Fibroblast of the aortic adventitia (primary cell): ENCODE measurements around the gene HOMER3. TPM values are rescaled to one million over a fixed set of nuclear protein-coding genes. Genes with fewer than 3 reads are reported as not detected.
A peak's percentile ranks its signal among the peaks of the same experiment; 100 is the strongest.

Experiments
- DNase-seq: peaks from one replicate; pipeline ENCODE4 v3.0.0-alpha.2; 2010; ENCODE audit warnings: low read depth
- H3K4me3 ChIP-seq: 2 replicates; pipeline ENCODE4 v1.5.1; 2011; ENCODE audit warnings: low read depth, mild to moderate bottlenecking, control low read depth, low read length, moderate library complexity
- total RNA-seq: library from RNA; depleted of rRNA; stranded (reverse); fragments of >200 nt; gene quantifications from 2 replicates; pipeline ENCODE4 v1.2.3, GENCODE V29; 2012; ENCODE audit warnings: low replicate concordance
- TF ChIP-seq, protein P1 (sequence below): IDR thresholded peaks from 2 replicates; pipeline ENCODE4 v1.5.1; 2011; ENCODE audit warnings: mild to moderate bottlenecking, low read length, control low read depth, inconsistent platforms; ENCODE audit not compliant: insufficient read depth

Gene HOMER3
- total RNA-seq, 1 donor = 68.7 TPM

DNA sequence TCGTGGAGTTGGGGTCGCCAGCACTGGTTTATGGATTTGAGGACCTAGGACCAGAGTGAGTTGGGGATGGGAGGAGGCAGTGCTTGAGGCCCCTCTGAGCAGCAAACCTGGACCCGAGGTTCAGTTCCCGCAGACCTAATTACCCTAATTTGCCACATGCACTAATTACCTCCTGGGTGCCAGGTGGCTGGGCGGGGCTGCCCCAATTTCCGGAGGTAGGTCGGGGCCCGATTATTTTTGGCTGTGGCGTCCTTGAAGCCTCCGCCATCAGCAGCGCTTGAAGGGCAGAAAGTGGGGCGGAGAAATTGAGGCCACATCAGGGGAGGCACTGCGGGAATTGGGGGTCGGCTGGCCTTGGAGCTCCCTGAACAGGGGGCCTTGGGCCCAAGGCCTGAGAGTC lies 5.9 kb upstream of the HOMER3 start:
- H3K4me3 ChIP-seq = no peak overlapping the region
- TF ChIP-seq, protein P1, sequence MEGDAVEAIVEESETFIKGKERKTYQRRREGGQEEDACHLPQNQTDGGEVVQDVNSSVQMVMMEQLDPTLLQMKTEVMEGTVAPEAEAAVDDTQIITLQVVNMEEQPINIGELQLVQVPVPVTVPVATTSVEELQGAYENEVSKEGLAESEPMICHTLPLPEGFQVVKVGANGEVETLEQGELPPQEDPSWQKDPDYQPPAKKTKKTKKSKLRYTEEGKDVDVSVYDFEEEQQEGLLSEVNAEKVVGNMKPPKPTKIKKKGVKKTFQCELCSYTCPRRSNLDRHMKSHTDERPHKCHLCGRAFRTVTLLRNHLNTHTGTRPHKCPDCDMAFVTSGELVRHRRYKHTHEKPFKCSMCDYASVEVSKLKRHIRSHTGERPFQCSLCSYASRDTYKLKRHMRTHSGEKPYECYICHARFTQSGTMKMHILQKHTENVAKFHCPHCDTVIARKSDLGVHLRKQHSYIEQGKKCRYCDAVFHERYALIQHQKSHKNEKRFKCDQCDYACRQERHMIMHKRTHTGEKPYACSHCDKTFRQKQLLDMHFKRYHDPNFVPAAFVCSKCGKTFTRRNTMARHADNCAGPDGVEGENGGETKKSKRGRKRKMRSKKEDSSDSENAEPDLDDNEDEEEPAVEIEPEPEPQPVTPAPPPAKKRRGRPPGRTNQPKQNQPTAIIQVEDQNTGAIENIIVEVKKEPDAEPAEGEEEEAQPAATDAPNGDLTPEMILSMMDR = no peak
- no peak for DNase-seq

DNA sequence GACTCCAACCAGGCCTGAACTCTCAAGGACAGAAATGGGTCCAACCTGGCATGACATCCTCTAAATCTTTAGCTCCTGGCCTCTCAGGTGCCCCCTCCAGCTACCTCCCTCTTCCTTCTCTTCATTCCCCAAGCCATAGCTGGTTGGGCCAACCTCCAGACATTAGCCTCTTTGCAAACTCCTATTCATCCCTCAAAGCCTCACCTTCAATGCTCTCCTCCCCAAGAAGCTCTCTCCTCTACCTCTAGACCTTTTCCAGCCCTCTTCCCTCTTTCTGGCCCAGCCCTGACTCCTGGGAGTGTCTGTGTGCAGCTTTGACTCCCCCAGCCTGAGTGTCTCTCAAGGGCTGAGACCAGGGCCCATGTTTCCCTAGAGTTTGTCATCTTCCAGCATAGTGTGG lies 5.3 kb upstream of the HOMER3 start:
- H3K4me3 ChIP-seq = no peak overlapping the region
- DNase-seq = no peak
- TF ChIP-seq, protein P1 = no peak

DNA sequence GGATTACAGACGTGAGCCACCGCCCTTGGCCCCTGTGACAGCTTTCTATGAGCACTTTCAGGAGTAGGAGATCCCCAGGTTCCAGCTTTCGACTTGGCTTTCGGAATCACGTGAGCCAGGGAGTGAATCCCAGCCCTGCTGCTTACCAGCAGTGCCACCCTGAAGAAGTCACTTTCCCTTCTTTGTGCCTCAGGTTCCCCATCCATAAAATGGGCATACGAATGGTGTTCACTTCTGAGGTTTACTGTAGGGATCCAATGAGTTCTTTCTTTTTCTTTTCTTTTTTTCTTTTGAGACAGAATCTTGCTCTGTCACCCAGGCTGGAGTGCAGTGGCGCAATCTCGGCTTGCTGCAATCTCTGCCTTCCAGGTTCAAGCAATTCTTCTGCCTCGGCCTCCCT lies 4.3 kb upstream of the HOMER3 start:
- TF ChIP-seq, protein P1 = no peak
- no peak overlapping the region for H3K4me3 ChIP-seq
- DNase-seq = no peak

DNA sequence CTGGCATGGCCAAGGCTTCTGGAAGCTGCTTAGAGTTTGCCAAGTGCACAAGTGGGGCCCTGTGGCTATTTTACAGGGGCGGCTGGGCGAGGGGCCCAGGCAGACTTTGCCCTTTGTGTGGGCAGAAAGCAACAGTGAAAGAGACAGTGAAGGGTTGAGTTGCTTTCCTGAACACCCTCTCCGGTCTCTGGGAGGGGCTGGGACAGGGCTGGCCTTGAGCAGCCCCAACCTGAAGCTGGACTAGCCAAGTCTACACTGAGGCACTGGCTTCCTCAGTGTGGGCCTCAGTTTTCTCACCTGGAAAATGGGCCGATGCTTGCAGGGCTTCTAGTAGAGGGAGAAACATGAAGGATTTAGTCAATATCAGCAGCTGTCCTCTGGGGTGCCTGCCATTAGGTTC lies 2.4 kb upstream of the HOMER3 start:
- TF ChIP-seq, protein P1 = no peak
- H3K4me3 ChIP-seq = no peak overlapping the region
- no peak for DNase-seq

DNA sequence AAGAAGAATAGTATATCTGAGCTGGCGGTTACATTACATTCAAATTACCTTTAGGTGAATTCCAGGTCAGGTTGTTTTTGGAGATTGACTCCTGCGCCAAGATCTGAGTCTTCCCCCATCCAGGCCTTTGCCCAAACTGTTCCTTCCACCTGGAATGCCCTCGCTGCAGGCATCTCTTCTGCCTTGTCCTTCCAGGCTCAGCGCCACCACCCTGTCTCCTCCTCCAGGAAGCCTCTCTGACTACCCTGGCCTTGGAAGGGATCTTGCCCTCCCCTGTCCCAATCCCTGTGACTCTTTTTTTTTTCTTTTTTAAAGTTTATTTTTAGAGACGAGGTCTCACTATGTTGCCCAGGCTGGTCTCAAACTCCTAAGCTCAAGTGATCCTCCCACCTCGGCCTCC lies 1.7 kb upstream of the HOMER3 start:
- TF ChIP-seq, protein P1 = no peak

DNA sequence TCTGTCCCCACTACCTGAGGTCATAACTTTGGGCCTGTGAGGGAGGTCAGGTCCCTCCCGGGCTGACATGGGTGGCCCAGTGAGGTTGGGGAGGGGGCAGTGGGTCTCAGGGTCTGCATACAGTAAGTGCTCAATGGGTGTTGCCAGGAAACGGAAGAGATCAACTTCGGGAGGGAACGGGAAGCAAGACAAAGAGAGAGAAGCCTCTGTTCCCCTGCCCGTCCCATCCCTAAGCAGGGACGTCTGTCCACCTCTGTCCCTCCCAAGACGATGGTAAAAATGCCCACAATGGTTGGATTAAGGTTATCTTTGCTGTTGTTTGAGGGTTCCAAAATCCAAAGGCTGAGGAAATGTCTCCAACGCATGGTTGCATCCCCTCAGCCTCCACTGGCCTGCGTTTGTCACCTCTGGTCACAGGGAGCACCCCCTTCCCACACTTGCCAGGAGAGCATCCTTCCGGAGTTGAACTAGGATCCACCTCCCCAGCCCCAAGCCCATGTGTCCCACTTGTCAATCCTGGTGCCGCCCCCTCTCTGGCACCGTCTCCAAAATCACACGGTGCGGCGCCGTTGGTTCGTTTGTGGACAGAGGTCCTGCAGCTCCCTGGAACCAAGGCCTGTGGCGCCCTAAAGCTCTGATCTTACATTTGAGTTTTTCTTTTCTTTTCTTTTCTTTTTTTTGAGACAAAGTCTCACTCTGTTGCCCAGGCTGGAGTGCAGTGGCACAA lies 774 bp upstream of the HOMER3 start:
- peak overlapping the region; percentile 56 for H3K4me3 ChIP-seq
- DNase-seq = no peak
- TF ChIP-seq, protein P1 = no peak

More for the DNA sequence above, 1.7 kb upstream of the HOMER3 start:
- no peak overlapping the region for H3K4me3 ChIP-seq
- DNase-seq = no peak
